ENCODE measurements around the gene RBM8A. TPM values are rescaled to one million over a fixed set of nuclear protein-coding genes. Genes with fewer than 3 reads are reported as not detected.
"Not testable (repeated sequence)": the region's sequence is repeated elsewhere in the genome, so short reads cannot be mapped to it uniquely, and the experiment has no call there.

RBM8A gene
- total RNA-seq, 4 donors from 2014 or later = 155 to 229 (median 200) TPM

GRCh38 chr1:145942871-145943270 is 15.6 kb upstream of the RBM8A start:
- H3K4me3 ChIP-seq = no peak overlapping the region
- H3K9me3 ChIP-seq = no peaks in the 10 kb centered on the region
- H3K27me3 ChIP-seq = no peaks in the 10 kb centered on the region
- H3K36me3 ChIP-seq = peaks cover 0 to 52% (median 0%) of the 10 kb centered on the region in 3 donors
- H3K27ac ChIP-seq = no peak overlapping the region
- intact Hi-C loops (cut with DNase I) = no loop called here
- no peak for DNase-seq
- H3K4me1 ChIP-seq = no peaks in the 10 kb centered on the region
- TF ChIP-seq CTCF (IDR thresholded peaks at IDR 0.05) = no peak
- no peak for TF ChIP-seq POLR2A (IDR thresholded peaks at IDR 0.05)
- 87 to 90% methylated on average over 6 of the region's 6 CpGs for WGBS, 2 donors

DNA sequence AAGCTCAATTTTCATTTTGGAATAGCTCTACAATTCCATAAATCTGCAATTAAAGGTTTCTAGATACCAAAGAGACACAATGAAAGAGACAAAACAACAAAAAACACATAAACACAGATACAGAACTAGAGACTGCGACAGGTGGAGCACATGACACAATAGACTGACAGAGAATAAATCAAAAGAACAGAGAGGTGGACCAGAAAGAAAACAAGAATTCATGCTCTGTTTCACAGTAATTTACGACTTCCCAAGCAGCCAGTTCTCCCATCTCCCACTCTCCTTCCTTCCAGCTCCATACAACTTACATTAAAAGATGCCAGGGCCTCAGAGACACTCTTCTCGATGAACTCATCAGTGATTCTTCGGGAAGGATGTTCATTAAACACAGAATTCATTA is 15.1 kb upstream of the RBM8A start:
- intact Hi-C loops (cut with DNase I) = no loop called here
- Histone ChIP-seq H3K36me3 (peaks cover 0 to 53% (median 0%) of the 10 kb centered on the region in 3 donors), H3K27me3 (no peaks in the 10 kb centered on the region), H3K4me3 (no peak overlapping the region), H3K9me3 (no peaks in the 10 kb centered on the region), H3K27ac (no peak overlapping the region), H3K4me1 (peaks cover 0 to under 1% (median 0%) of the 10 kb centered on the region in 3 donors)
- WGBS, 2 donors = 82 to 91% methylated on average over 4 of the region's 4 CpGs
- no peak for TF ChIP-seq CTCF (IDR thresholded peaks at IDR 0.05)
- no peak for TF ChIP-seq POLR2A (IDR thresholded peaks at IDR 0.05)
- DNase-seq = no peak

- Histone ChIP-seq H3K27me3 (no peaks in the 10 kb centered on the region), H3K36me3 (peaks cover 0 to 67% (median 0%) of the 10 kb centered on the region in 3 donors), H3K9me3 (no peaks in the 10 kb centered on the region), H3K4me1 (peaks cover 0 to 38% (median 3%) of the 10 kb centered on the region in 3 donors), H3K4me3 (no peak overlapping the region), H3K27ac (peak overlapping the region in 1 of 4 donors; percentile 72)
- no peak for DNase-seq
- 47 to 73% methylated on average over 1 of the region's 1 CpG for WGBS, 2 donors
- TF ChIP-seq CTCF (IDR thresholded peaks at IDR 0.05) (no peak), POLR2A (IDR thresholded peaks at IDR 0.05) (no peak)
- intact Hi-C loops (cut with DNase I) = no loop called here
Observed at GRCh38 chr1:145937436-145937835, 10.2 kb upstream of the RBM8A start.

GRCh38 chr1:145936247-145936646 is 9.0 kb upstream of the RBM8A start:
- H3K9me3 ChIP-seq = no peaks in the 10 kb centered on the region
- H3K27ac ChIP-seq = peak overlapping the region in 3 of 4 donors; percentile 32 to 72 (median 65)
- no peaks in the 10 kb centered on the region for H3K27me3 ChIP-seq
- TF ChIP-seq CTCF (IDR thresholded peaks at IDR 0.05) = no peak
- no peak for TF ChIP-seq POLR2A (IDR thresholded peaks at IDR 0.05)
- no peak overlapping the region for H3K4me3 ChIP-seq
- DNase-seq = no peak
- peaks cover 0 to 49% (median 3%) of the 10 kb centered on the region in 3 donors for H3K4me1 ChIP-seq
- 87 to 91% methylated on average over 5 to 7 of the region's 8 CpGs for WGBS, 2 donors
- intact Hi-C loops (cut with DNase I) = no loop called here
- H3K36me3 ChIP-seq = peaks cover 0 to 56% (median 0%) of the 10 kb centered on the region in 3 donors

GRCh38 chr1:145935708-145936107 is 8.4 kb upstream of the RBM8A start:
- Histone ChIP-seq H3K9me3 (no peaks in the 10 kb centered on the region), H3K27ac (peak overlapping the region in 3 of 4 donors; percentile 32 to 72 (median 65)), H3K4me3 (no peak overlapping the region), H3K36me3 (peaks cover 0 to 56% (median 0%) of the 10 kb centered on the region in 3 donors), H3K27me3 (no peaks in the 10 kb centered on the region), H3K4me1 (peaks cover 0 to 49% (median 3%) of the 10 kb centered on the region in 3 donors)
- intact Hi-C loops (cut with DNase I) = no loop called here
- TF ChIP-seq POLR2A (IDR thresholded peaks at IDR 0.05) (no peak), CTCF (IDR thresholded peaks at IDR 0.05) (no peak)
- no peak for DNase-seq

GRCh38 chr1:145932522-145933009 is 5.3 kb upstream of the RBM8A start:
- WGBS, 2 donors = 36% methylated on average over 3 to 4 of the region's 9 CpGs
- H3K27me3 ChIP-seq; intact Hi-C loops (cut with DNase I); H3K4me3 ChIP-seq; DNase-seq; H3K9me3 ChIP-seq: not testable (repeated sequence)
- Histone ChIP-seq H3K27ac (peak overlapping the region; percentile 45 to 73 (median 56)), H3K36me3 (peaks cover 0 to 48% (median 0%) of the 10 kb centered on the region in 3 donors), H3K4me1 (peaks cover 3 to 68% (median 8%) of the 10 kb centered on the region in 3 donors)
